Glomerular visceral epithelial cell (primary cell): ENCODE measurements around the gene SLC2A8.
A peak's percentile ranks its signal among the peaks of the same experiment; 100 is the strongest.

ENCODE experiments used
- DNase-seq: peaks from one replicate; pipeline ENCODE4 v3.0.0-alpha.2; 2016; ENCODE audit errors: extremely low spot score

The SLC2A8 gene

DNA sequence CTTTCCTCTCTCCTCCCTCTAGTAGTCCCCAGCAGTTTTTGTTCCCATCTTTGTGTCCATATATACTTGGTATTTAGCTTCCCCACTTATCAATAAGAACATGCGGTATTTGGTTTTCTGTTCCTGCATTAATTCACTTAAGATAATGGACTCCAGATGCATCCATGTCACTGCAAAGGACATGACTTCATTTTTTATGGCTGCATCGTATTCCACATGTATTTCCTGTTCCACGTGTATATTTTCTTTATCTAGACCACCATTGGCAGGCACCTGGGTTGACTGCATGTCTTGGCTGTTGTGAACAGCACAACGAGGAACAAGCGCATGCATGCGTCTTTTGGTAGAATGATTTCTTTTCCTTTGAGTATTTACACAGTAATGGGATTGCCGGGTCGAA lies 33.4 kb downstream of the SLC2A8 start:
- DNase-seq: no peak

DNA sequence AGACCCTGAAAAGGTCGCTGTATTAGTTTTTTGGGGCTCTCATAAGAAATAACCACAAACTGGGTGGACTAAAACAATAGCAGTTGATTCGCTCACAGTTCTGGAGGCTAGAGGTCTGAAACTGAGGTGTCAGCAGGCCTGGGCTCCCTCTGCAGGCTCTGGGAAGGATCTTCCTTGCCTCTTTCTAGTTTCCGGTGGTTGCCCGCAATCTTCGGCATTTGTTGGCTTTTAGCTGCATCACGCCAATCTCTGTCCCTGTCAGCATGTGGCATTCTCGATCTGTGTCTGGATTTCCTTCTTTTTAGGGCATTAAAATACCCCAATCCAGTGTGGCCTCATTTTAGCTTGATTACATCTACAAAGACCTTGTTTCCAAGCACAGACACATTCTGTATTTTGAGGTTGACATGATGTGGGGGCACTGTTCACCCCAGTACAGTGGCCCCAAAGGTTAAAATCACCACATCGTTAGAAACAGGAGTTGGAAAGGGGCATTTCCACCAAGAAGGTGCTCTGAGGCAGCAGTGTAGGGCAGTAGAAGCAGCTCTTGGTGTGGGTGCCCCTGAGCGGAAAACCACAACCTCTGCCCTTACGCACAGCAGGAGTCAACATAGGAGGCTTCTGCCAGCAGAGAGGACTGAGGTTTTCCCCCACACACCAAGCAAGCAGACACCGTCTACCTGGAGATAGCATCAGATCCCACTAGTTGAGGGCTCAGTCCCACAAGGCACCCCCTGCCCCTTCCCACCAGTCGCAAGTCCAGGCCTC lies 40.7 kb downstream of the SLC2A8 start:
- DNase-seq: no peak

DNA sequence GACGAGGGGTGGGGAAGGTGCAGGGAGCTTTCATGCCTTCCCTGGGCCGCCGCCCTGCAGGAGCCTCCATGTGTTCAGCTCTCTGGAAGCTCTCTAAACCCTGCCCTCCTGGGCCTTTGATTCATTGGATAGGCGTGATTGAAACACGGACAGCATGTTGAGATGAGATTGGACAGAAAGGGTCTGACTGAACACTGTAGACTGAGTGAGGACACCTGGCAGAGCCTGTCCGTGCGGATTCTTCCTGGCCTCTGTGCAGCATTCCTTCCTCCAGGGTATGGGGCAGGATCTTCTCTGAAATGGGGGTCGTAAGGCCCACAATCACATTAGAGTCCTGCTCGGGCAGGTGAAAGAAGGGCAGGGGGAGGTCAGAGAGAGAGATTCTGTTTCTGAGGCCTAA lies 41.4 kb downstream of the SLC2A8 start:
- DNase-seq: no peak

DNA sequence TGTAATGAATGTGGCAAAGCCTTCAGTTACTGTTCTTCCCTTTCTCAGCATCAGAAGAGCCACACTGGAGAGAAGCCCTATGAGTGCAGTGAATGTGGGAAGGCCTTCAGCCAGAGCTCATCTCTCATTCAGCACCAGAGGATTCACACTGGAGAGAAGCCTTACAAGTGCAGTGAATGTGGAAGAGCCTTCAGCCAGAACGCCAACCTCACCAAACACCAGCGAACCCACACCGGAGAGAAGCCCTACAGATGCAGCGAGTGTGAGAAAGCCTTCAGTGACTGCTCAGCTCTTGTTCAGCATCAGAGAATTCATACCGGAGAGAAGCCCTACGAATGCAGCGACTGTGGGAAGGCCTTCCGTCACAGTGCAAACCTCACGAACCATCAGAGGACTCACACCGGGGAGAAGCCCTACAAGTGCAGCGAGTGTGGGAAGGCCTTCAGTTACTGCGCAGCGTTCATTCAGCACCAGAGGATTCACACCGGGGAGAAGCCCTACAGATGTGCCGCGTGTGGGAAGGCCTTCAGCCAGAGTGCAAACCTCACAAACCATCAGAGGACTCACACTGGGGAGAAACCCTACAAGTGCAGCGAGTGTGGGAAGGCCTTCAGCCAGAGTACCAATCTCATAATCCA lies 47.4 kb downstream of the SLC2A8 start:
- no peak for DNase-seq

DNA sequence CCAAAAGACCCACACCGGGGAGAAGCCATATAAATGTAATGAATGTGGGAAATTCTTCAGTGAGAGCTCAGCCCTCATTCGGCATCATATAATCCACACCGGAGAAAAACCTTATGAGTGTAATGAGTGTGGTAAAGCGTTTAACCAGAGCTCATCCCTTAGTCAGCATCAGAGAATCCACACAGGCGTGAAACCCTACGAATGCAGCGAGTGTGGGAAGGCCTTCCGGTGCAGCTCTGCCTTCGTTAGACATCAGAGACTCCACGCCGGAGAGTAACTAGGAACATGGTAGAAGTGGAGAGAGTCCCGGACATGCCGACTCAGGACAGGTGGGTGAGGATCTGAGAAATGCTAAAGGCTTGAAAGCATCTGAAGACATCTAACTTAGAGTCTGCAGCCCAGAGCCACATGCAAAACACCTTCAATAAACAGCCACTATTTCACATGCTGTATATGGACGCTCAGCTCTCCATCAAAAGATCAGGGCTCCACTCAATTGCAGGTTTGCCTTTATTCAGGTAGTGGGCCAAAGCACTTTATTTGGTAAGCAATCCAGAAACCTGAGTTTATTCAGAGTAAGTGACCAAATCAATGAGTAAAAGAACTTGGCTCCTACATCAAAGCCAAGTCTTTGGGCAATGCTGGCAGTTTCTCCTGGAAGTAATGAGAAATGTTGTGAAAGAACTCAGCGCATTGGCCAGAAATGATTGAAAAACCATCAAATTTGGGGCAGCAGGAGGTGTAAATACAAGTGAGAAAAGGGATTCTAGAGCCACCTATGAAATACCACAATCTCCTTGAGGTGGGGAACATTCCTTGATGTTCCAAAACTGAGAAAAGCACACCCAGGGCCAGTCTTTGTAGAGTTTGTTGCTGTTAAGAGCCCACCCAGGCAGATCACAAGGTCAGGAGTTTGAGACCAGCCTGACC lies 48.2 kb downstream of the SLC2A8 start:
- DNase-seq: peak; percentile 15

DNA sequence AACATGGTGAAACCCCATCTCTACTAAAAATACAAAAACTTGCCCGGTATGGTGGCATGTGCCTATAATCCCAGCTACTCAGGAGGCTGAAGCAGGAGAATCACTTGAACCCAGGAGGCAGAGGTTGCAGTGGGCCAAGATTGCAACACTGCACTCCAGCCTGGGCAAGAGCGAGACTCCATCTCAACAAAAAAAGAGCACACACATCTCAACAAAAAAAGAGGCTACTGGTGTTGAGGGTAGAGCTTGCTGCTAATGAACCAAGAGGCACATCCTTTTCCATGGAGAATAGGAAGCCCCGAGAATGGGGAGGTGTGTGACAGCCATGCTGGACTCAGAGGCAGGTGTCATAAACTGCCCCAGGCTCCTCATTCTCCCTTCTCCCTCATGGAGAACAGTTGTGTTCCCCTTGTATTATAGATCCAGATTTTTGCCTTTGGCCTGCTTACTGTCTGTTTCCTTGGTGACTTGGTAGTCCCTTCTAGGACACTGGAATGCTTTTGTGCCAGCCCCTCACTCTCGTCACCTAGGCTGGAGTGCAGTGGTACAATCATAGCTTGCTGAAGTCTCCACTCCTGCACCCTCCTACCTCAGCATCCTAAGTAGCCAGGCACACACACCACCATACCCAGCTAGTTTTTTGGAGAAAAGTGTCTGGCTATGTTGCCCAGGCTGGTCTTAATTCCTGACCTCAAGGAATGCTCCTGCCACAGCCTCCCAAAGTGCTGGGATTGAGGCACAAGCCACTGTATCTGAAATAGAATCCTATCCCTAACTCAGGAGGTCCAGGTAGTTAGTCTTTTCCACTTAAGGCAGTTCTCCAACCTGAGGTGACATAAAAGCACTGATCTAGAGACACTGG lies 49.1 kb downstream of the SLC2A8 start:
- DNase-seq: peak; percentile 18

DNA sequence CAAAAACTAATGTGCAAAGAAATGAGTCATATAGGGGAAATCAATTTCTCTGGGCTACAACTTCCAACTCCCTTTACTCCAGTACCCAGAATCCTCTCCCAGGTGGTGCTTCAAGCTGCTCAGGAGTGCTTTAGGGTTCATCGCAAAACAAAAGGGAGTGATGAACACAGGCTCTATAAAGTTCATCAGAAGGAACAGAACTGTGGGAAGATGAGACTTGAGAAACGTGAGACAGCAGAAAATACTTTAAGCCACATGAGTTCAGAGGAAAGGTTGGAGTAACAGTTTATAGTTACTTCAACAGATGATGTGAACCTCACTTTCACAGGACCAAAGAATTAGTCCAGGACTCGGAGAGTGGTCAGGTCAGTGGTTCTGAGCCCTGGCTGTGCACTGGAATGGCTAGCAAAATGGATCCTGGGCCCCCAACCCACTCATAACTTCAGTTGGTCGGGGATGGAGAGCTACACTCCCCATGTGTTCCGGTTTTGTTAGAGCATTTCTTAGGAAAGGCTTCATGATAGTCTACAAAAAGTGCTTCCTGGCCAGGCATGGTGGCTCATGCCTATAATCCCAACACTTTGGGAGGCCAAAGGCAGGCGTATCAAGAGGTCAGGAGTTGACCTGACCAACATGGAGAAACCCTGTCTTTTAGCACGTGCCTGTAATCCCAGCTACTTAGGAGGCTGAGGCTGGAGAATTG lies 49.9 kb downstream of the SLC2A8 start:
- DNase-seq: no peak

DNA sequence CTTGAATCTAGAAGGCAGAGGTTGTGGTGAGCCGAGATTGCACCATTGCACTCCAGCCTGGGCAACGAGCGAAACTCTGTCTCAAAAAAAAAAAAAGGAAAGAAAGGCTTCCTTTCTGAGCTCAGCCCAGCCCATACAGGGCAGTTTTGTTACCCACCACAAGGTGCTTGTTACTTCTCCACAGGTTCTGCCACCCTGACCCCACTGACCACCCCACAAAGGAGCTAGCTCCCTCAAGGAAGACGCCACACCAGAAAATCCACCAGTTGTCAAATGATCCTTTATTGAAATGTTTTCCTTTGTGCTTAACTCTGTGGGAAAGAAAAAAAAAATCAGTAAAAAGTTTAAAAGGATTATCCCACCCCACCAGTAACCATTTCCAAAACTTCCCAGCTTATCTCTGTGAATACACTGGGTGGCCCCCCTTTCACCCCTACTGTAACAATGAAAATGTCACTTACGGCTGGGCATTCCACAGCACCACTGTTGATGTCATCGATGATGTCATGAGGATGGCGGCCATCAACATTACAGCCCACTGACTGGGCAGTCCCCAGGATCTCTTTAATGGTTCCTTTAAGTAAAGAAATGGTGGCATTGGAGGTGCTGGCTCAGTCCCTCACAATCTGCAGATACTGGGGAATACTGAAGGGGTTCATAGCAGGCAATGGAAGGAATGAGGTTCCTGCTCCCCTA lies 50.6 kb downstream of the SLC2A8 start:
- no peak for DNase-seq

DNA sequence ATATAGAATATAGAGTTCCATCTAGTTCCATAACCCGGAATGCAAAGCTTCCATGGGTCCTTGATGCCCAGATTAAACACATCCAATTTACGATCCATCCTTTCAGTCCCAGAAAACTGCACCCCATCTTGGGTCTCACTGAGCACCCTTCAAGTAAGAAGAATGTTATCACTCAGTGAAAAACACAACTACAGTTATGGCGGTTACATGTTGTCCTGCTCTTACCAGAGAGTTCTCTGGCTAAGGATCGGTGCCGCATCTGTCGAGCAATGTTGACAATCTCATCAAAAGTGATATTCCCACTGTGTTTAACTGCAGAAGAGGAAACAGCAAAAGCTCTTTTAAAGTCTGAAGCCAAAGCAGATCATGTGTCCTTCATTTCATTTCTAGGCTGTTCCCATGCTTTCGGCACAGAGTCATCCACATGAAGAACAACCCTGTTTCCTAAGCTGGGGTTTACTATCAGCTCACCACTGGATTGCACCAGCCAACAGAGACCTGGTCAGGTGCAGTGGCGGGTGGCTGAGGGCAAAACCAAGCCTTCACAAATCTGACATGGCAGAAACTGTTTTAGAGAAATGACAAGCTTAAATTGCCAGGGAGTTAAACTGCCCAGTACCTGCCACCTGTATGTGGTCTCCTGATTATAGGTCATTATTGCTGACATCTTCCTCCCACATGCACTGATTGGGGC lies 51.3 kb downstream of the SLC2A8 start:
- DNase-seq: no peak

DNA sequence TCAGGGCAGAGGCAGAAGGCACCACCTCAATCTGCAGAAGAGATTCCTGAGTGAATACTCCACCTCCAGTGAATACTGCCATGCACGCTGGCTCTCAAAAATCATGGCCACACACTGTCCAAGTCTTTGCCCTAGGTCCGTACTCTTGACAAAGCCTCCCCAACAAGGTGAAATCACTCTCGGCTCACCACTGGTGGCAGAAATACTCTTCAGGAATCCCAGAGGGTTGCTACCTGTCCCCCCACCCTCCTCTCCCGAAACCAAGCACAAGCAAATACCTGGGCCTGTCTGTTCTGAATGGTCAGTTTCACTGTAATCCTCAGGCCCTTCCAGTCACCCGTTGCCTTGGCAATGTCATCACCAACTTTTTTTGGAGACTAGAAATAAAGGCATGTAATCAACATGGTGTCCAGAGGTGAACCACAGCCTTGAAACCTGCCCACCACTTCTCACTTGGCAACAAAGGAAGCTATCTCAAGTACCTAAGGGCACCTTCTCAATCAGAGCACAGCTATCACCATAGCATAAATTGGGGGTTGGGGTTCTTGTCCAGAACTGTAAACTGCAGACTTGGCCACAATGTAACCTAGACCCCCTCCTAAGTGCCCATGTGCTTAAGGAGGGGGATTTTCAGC lies 52.5 kb downstream of the SLC2A8 start:
- DNase-seq: peak; percentile 29

DNA sequence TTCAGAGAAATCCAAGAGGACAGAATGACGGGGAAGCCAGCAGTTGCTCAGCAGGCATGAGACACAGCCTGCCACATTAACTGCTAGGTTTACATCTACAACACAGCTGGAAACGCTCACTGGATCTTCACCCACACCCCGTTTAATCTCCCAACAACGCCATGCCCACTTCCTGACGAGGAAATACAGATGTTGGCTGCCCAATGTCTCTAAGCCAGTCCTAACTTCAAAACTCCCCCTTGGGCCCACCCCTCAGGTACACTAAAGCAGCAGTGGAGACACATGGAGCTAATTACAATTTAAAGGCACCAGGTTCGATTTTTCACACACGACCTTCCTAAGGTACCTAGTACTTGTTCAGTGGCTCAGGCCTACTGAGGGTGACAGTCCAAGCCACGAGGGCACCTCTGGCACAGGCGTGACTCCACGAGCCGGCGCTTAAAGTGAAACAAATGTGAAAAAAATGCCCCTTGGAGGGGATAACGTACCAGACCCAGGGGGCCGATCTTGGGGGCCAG lies 53.3 kb downstream of the SLC2A8 start:
- DNase-seq: peak; percentile 28

DNA sequence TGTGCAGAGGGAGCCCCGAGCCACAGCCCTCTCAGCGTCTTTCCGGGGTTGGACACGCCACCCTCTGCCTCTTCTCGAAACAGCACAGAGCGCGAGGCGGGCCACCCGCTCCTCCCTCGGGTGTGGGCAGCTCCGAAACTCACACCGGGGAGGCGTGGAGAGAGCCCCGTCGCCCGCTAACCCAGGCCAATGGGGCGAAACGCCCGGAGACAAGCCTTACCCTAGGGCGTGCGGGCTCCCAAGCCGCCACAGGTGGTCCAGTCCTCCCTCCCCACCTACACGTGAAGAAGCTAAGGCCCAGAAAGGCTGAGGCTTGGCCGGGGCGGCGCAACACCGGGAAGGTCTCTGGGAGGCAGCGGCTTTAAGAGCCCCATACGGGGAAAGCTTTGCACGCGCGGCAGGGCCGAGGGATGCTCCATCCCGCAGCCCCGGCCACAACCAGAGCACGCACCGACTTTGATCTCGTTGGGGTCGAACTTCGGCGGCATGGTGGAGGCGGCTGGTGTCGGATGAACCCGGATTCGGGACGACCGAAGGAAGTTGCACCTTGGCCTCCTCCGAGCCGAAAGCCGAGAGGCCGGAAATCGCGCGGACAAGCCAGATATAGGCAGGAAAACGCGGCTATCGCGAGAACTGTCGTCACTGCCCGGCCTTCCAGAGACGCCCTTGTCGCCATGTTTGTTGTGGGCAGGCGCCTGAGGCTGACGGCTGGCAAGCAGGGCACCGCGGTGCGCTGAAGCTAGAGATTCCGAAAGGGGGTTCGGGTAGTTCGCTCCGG lies 54.0 kb downstream of the SLC2A8 start, which contains the start of the genes LRSAM1 and RPL12:
Gene LRSAM1 (plus strand): TSS at position 681 of the 778 bp plus-strand sequence. CDS start 3,018 bp downstream, outside the sequence.
Gene RPL12 (minus strand): TSS at position 577 of the 778 bp plus-strand sequence. CDS start 89 bp downstream, at position 488.
- DNase-seq: peak; percentile 97

DNA sequence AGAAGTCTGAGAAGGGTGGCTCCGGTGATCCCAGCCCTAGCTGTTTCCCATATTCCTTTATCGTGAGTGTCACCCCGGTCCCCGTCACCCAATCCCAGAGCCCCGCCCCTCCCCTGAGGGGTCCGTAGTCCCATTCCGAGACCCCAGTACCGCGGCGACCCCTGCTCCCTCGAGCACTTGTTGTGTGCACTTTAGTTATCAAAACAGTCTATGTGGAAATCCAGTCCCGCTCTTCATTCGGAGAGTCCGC lies 54.6 kb downstream of the SLC2A8 start:
- no peak for DNase-seq

DNA sequence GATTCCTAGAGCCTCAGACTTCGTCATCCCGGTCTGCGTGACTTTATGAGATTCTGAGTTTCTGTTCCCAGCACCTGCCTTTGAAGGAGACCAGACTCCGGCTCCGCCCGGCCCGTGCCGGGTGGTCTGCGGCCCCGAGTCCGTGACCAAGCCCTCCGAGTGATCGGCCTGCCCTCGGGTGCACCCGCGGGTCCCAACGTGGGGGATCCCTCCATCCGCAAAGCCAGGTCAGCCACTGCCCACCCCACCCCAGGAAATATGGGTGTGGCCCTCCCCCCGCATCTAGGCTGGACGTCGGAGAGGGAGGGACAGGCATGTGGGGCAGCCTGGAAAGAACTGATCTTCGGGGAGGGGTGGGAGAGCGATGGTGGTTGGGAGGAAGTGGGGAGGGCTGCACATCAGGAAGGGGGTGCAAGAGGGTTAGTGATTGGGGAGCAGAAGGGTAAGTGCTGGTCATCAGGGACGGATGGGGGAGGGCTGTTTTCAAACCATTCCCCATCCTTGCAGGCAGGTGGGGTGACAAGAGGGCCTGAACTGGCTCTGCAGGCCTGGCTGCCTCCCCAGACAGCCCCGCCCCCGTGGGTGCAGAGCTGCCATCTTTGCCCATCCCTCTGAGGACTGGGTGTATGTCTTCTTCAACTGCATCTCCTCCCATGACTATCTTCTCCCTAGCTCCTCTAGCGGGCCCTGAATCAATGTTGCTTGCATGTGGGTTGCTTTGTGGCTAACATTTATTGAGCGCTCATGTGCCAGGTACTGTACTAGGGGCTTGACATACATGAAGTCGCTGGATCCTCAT lies 55.1 kb downstream of the SLC2A8 start:
- DNase-seq: peak; percentile 63

DNA sequence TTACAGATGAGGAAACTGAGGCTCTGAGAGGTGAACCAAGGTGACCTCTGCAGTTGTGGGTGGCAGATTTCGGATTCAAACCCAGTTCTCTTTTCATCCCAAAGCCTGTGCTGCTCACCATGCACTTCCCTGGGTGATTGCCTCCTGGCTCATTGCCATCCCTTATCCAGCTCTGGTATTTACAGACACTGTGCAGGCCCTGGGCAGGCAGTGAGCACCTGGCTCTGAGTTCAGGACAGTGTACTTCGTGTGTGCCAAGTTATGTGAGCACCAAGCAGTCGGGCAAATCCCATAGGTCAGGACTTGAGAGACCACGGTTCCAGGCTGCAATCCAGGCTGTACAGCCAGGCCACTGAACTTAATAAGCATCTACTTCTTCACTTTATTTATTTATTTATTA lies 55.7 kb downstream of the SLC2A8 start:
- DNase-seq: peak; percentile 39

DNA sequence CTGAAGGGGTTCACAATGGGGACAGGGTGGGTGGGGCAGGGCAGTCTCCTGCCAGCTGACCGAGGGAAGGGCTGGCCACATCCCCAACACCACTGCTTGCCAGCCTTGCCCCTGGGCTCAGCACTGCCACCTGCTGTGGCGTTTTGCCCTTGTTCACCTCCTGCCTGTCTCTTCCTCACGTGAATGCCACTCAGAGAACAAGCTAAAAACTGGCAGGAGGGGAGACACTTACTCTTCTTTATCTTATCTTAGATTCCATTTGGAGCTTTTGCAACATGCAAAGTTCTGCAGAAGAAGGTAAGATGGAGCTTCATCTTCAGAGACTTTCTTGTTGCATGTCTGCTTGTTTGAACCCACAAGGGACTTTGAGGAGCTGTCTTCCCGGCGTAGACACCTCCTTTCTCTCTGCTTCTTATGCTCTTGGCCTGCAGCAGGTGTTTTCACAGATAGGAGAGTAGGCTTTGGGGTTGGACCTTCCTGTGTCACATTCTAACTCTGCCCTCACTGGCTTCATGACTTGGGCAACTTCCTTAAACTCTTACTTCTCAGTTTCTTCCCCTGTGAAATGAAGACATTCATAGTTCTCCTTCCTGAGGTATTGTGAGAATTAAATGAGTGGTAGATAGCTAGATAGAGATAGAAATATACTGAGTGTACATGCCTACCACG lies 58.5 kb downstream of the SLC2A8 start:
- DNase-seq: peak; percentile 15
